ENCODE data around the gene AARS2. TPM values are rescaled to one million over a fixed set of nuclear protein-coding genes. Genes with fewer than 3 reads are reported as not detected.

The AARS2 gene
- total and polyA plus RNA-seq, 2 of the 4 experiments (the other 2 are of a cell fraction), result 9.1 to 10.4 TPM

- no peak for TF ChIP-seq MAFK (IDR thresholded peaks at IDR 0.05; ENCODE audit: low read depth, low read length)
Observed at GRCh38 chr6:44298055-44298803, 14.9 kb downstream of the AARS2 start (continued).

GRCh38 chr6:44297063-44298038, 15.8 kb downstream of the AARS2 start:
- Histone ChIP-seq H2AFZ (replicated peaks; ENCODE audit: low read length, poor library complexity) (peak overlapping the region; percentile 88), H2AK9ac (replicated peaks; ENCODE audit: low read depth, low read length, poor library complexity) (peak overlapping the region; percentile 76), H3K4me1 (ENCODE audit: control insufficient read depth, insufficient read depth, low read length) (no peaks in the 10 kb centered on the region), H3K36me3 (ENCODE audit: control insufficient read depth, insufficient read depth, low read length) (peaks cover 18% of the 10 kb centered on the region), H3K56ac (ENCODE audit: extremely low read depth, insufficient read depth, low read length) (no peak overlapping the region), H3K18ac (ENCODE audit: low read depth, low read length) (no peak overlapping the region), H3K4me2 (ENCODE audit: low read depth, low read length) (peak overlapping the region; percentile 88), H2BK5ac (ENCODE audit: low read depth, low read length, poor library complexity, severe bottlenecking) (no peak overlapping the region), H4K91ac (ENCODE audit: insufficient read depth, low read depth, low read length) (no peak overlapping the region), H2AK5ac (ENCODE audit: low read depth, low read length) (no peak overlapping the region; the same call in 1 of the 2 replicates), H3K27ac (ENCODE audit: insufficient read depth, low read length) (peak overlapping the region; percentile 39; the same call in 1 of the 2 replicates), H4K5ac (ENCODE audit: low read depth, low read length) (no peak overlapping the region; the same call in none of the 2 replicates), H3K4ac (ENCODE audit: low read depth, low read length) (peak overlapping the region; percentile 82), H2BK20ac (ENCODE audit: low read depth, low read length) (no peak overlapping the region), H3K14ac (replicated peaks; ENCODE audit: low read depth, low read length) (peak overlapping the region; percentile 52), H3K23ac (ENCODE audit: low read depth, low read length) (peak overlapping the region; percentile 8; the same call in 1 of the 2 replicates), H3K9ac (ENCODE audit: low read depth, low read length) (peak overlapping the region; percentile 83), H3K4me3 (ENCODE audit: insufficient read depth, low read depth, low read length) (peak overlapping the region; percentile 65), H3K79me1 (ENCODE audit: low read depth in 1 of 2, low read length in 2 of 2) (no peaks in the 10 kb centered on the region), H2BK120ac (ENCODE audit: low read depth, low read length) (no peak overlapping the region), H2BK15ac (ENCODE audit: low read depth, low read length) (no peak overlapping the region), H3K9me1 (ENCODE audit: insufficient read depth, low read length) (no peaks in the 10 kb centered on the region; the same call in 1 of the 2 replicates), H4K8ac (ENCODE audit: low read depth in 2 of 2, low read length in 2 of 2) (peak overlapping the region; percentile 65 to 66; a peak in 2 of 4 replicates), H3K27me3 (ENCODE audit: control insufficient read depth, insufficient read depth, low read length) (peaks cover 32% of the 10 kb centered on the region), H4K20me1 (ENCODE audit: insufficient read depth, low read length) (no peaks in the 10 kb centered on the region), H3K9me3 (ENCODE audit: control insufficient read depth, insufficient read depth, low read length) (no peaks in the 10 kb centered on the region)
- DNase-seq (peak; percentile 29), ATAC-seq (ENCODE audit: low read depth) (peak; percentile 89)
- POLR2A ChIA-PET (ENCODE audit: unreplicated experiment), result no interaction called here
- dilution Hi-C loops (cut with HindIII; ENCODE audit: low sequenced_read_pairs, unreplicated experiment), result no loop called here
- CTCF ChIA-PET, result interaction anchor here (0.8 to 1.0 kb wide), 2 partner anchors 15 to 29 kb away, joined by 4 read pairs; partner anchors contain the start of gene AARS2
- TF ChIP-seq CHD1 (IDR thresholded peaks at IDR 0.05; ENCODE audit: low read depth, low read length), result no peak
- peak; percentile 43; the same call in 1 of the 2 replicates for TF ChIP-seq MAZ (IDR thresholded peaks at IDR 0.05; ENCODE audit: borderline replicate concordance, low read depth, low read length)
- 0 out of 2 replicates have a peak, but pooled peaks have one; percentile 34 for TF ChIP-seq MXI1 (IDR thresholded peaks at IDR 0.05; ENCODE audit: borderline replicate concordance, low read depth, low read length)
- WGBS, 2 experiments (ENCODE audit: extremely low coverage in 2 of 2, insufficient read length in 1 of 2), result 0% methylated on average over 44 of the region's 86 CpGs; no CpG with 5 or more reads in 1 of the 2 experiments
- intact Hi-C loops (cut with micrococcal nuclease), result no loop called here
- in situ Hi-C loops (cut with MboI; ENCODE audit: low sequenced_read_pairs), result no loop called here
- no TSS peak for BruUV-seq (replicated peaks)

Data from IMR-90 (cell line).